KMS-11 (cell line): ENCODE data around the gene CCDC33.

ENCODE experiments used
- H2AFZ ChIP-seq: fragments of 200-600 bp; sonication (generic); 2 replicates; pipeline ENCODE4 v1.6.1; 2016; ENCODE audit warnings: antibody characterized with exemption, mixed run types, low read depth
- H3K27ac ChIP-seq: fragments of 200-600 bp; sonication (generic); 2 replicates; pipeline ENCODE4 v1.6.1; 2016; ENCODE audit warnings: mild to moderate bottlenecking, mixed run types
- H3K27me3 ChIP-seq: fragments of 200-600 bp; sonication (generic); 2 replicates; pipeline ENCODE4 v1.6.1; 2017; ENCODE audit warnings: mild to moderate bottlenecking, low read depth, mixed run types, moderate library complexity; ENCODE audit not compliant: insufficient read depth
- H3K36me3 ChIP-seq: fragments of 200-600 bp; sonication (generic); 2 replicates; pipeline ENCODE4 v1.6.1; 2017; ENCODE audit warnings: mild to moderate bottlenecking, mixed run types; ENCODE audit not compliant: insufficient read depth
- H3K4me1 ChIP-seq: fragments of 200-600 bp; sonication (generic); 2 replicates; pipeline ENCODE4 v1.6.1; 2016; ENCODE audit warnings: mild to moderate bottlenecking, low read depth, mixed run types; ENCODE audit not compliant: poor library complexity, severe bottlenecking
- H3K4me2 ChIP-seq: fragments of 200-600 bp; sonication (generic); 2 replicates; pipeline ENCODE4 v1.7.0; 2016; ENCODE audit warnings: mild to moderate bottlenecking, mixed run types
- H3K4me3 ChIP-seq: fragments of 200-600 bp; sonication (generic); IDR thresholded peaks from 2 replicates; pipeline ENCODE4 v1.6.1; 2017; ENCODE audit warnings: low read depth, low read length, mixed read lengths; ENCODE audit not compliant: insufficient read depth
- H3K79me2 ChIP-seq: fragments of 200-600 bp; sonication (generic); 2 replicates; pipeline ENCODE4 v1.6.1; 2016; ENCODE audit warnings: low read depth, mixed run types; ENCODE audit not compliant: insufficient read depth
- H3K9ac ChIP-seq: fragments of 200-600 bp; sonication (generic); 2 replicates; pipeline ENCODE4 v1.6.1; 2016; ENCODE audit warnings: mild to moderate bottlenecking, mixed run types
- H4K20me1 ChIP-seq: fragments of 200-600 bp; sonication (generic); 2 replicates; pipeline ENCODE4 v1.6.1; 2016; ENCODE audit warnings: mild to moderate bottlenecking, mixed run types; ENCODE audit not compliant: insufficient read depth
- CTCF ChIP-seq: fragments of 200-600 bp; sonication (generic); conservative IDR thresholded peaks from 2 replicates; pipeline ENCODE4 v1.6.1; 2017; ENCODE audit warnings: low read depth, mild to moderate bottlenecking, antibody characterized with exemption, low read length, moderate library complexity, mixed read lengths

CCDC33 gene

GRCh38 chr15:74307827-74308811, 72.0 kb downstream of the CCDC33 start:
- no peaks in the 10 kb centered on the region for H3K36me3 ChIP-seq
- TF ChIP-seq CTCF = peak; percentile 63
- no peaks in the 10 kb centered on the region for H3K79me2 ChIP-seq
- H3K27ac ChIP-seq = no peak overlapping the region
- H3K4me2 ChIP-seq = no peak overlapping the region
- H3K4me1 ChIP-seq = no peaks in the 10 kb centered on the region
- no peak overlapping the region for H3K9ac ChIP-seq
- H2AFZ ChIP-seq = no peak overlapping the region
- peaks cover 89% of the 10 kb centered on the region for H3K27me3 ChIP-seq
- H4K20me1 ChIP-seq = no peaks in the 10 kb centered on the region
- no peak overlapping the region for H3K4me3 ChIP-seq

- no peak for TF ChIP-seq CTCF
- Histone ChIP-seq H3K27ac (no peak overlapping the region), H3K4me1 (no peaks in the 10 kb centered on the region), H3K36me3 (no peaks in the 10 kb centered on the region), H2AFZ (no peak overlapping the region), H3K27me3 (peaks cover 67% of the 10 kb centered on the region), H3K79me2 (no peaks in the 10 kb centered on the region), H3K4me3 (no peak overlapping the region), H3K9ac (no peak overlapping the region), H4K20me1 (no peaks in the 10 kb centered on the region), H3K4me2 (no peak overlapping the region)
These were observed 75.8 kb downstream of the CCDC33 start for GRCh38 chr15:74311734-74312444.

- no peak overlapping the region for H3K4me3 ChIP-seq
- no peak for TF ChIP-seq CTCF
- no peaks in the 10 kb centered on the region for H3K4me1 ChIP-seq
- no peaks in the 10 kb centered on the region for H4K20me1 ChIP-seq
- H3K27ac ChIP-seq = no peak overlapping the region
- H3K36me3 ChIP-seq = no peaks in the 10 kb centered on the region
- peaks cover 60% of the 10 kb centered on the region for H3K27me3 ChIP-seq
- H3K4me2 ChIP-seq = no peak overlapping the region
- no peak overlapping the region for H3K9ac ChIP-seq
- no peak overlapping the region for H2AFZ ChIP-seq
- H3K79me2 ChIP-seq = no peaks in the 10 kb centered on the region
These were observed 76.4 kb downstream of the CCDC33 start for GRCh38 chr15:74312445-74313007.

GRCh38 chr15:74313889-74314288, 77.8 kb downstream of the CCDC33 start:
- Histone ChIP-seq H3K9ac (no peak overlapping the region), H3K36me3 (no peaks in the 10 kb centered on the region), H3K79me2 (no peaks in the 10 kb centered on the region), H3K27me3 (peaks cover 49% of the 10 kb centered on the region), H4K20me1 (no peaks in the 10 kb centered on the region), H3K4me3 (no peak overlapping the region), H3K4me2 (no peak overlapping the region), H2AFZ (no peak overlapping the region), H3K27ac (no peak overlapping the region), H3K4me1 (no peaks in the 10 kb centered on the region)
- no peak for TF ChIP-seq CTCF
